Endothelial cell of umbilical vein (primary cell): ENCODE measurements around the gene FRY. TPM values are rescaled to one million over a fixed set of nuclear protein-coding genes. Genes with fewer than 3 reads are reported as not detected.

Experiments used
- BruUV-seq: library from RNA; stranded (reverse); fragments of 400-500 nt; replicated peaks from 2 replicates; lab custom pipeline; 2021; lab: Mats Ljungman, UMichigan
- CTCF ChIA-PET: fragments of 300-600, 350-600 bp; sonication (Branson Sonifier 250); formaldehyde crosslinking; loops from one replicate; lab custom pipeline; 2021; ENCODE audit warnings: antibody characterized with exemption, inconsistent platforms; lab: Charles Lee
- POLR2A ChIA-PET: fragments of 300-600, 350-600 bp; sonication (Branson Sonifier 250); formaldehyde crosslinking; loops from one replicate; lab custom pipeline; 2021; ENCODE audit warnings: antibody characterized with exemption, inconsistent platforms; lab: Charles Lee
- DNase-seq: peaks from one replicate; pipeline ENCODE4 v3.0.0-alpha.2; 2011; ENCODE audit warnings: low read depth, low spot score
- FAIRE-seq: peaks from 2 replicates; lab custom pipeline; 2011; peaks lifted over from hg19 to GRCh38; lab: Jason Lieb, UNC
- H2AFZ ChIP-seq: 2 replicates; pipeline ENCODE4 v1.6.0; 2012; ENCODE audit warnings: low read depth, low read length, control low read depth, inconsistent platforms
- H3K27ac ChIP-seq: 2 replicates; pipeline ENCODE4 v1.5.1; 2011; ENCODE audit warnings: low read depth, mild to moderate bottlenecking, control low read depth, low read length, moderate library complexity; ENCODE audit not compliant: insufficient read depth
- H3K27me3 ChIP-seq, 2 experiments: 2 replicates each; pipeline versions ENCODE4 v1.6.0 to v1.6.1; 2011; ENCODE audit warnings: low read length in 2 of 2, mixed read lengths in 1 of 2; ENCODE audit not compliant: control insufficient read depth in 2 of 2, insufficient read depth in 2 of 2
- H3K36me3 ChIP-seq, 2 experiments: 2 replicates in 1 of 2; 3 replicates in 1 of 2; pipeline ENCODE4 v1.5.1; 2011; ENCODE audit warnings: low read length in 2 of 2, mild to moderate bottlenecking in 1 of 2, moderate library complexity in 1 of 2; ENCODE audit not compliant: control insufficient read depth in 2 of 2, insufficient read depth in 2 of 2; ENCODE audit errors: extremely low read depth in 1 of 2
- H3K4me1 ChIP-seq: 3 replicates; pipeline ENCODE4 v1.5.1; 2011; ENCODE audit warnings: mild to moderate bottlenecking, low read length; ENCODE audit not compliant: control insufficient read depth, insufficient read depth; ENCODE audit errors: extremely low read depth
- H3K4me2 ChIP-seq: 2 replicates; pipeline ENCODE4 v1.6.1; 2011; ENCODE audit warnings: low read length, control low read depth, mixed read lengths; ENCODE audit not compliant: insufficient read depth
- H3K4me3 ChIP-seq, 3 experiments: fragments of 200-600 bp in 1 of 3; sonication (generic), shearing (Covaris generic) in 1 of 3; replicated peaks in 1 of 3; 2 replicates each; pipeline ENCODE4 v1.5.1; 2011 to 2016; ENCODE audit warnings: control low read depth in 3 of 3, low read length in 3 of 3, mild to moderate bottlenecking in 2 of 3, inconsistent platforms in 1 of 3, low read depth in 1 of 3, moderate library complexity in 1 of 3; ENCODE audit not compliant: insufficient read depth in 1 of 3
- H3K79me2 ChIP-seq: 2 replicates; pipeline ENCODE4 v1.6.0; 2012; ENCODE audit warnings: low read length, inconsistent platforms; ENCODE audit not compliant: control insufficient read depth, insufficient read depth
- H3K9ac ChIP-seq: replicated peaks from 2 replicates; pipeline ENCODE3; 2011; ENCODE audit warnings: low read length, control low read depth; ENCODE audit not compliant: insufficient read depth; ENCODE audit errors: extremely low read depth
- H3K9me1 ChIP-seq: replicated peaks from 3 replicates; pipeline ENCODE4 v1.6.0; 2011; ENCODE audit warnings: mild to moderate bottlenecking, low read length; ENCODE audit not compliant: control insufficient read depth, insufficient read depth; ENCODE audit errors: extremely low read depth
- H3K9me3 ChIP-seq: replicated peaks from 2 replicates; pipeline ENCODE4 v1.5.1; 2012; ENCODE audit warnings: low read length, inconsistent platforms; ENCODE audit not compliant: control insufficient read depth, insufficient read depth
- H4K20me1 ChIP-seq: replicated peaks from 2 replicates; pipeline ENCODE3; 2011; ENCODE audit warnings: mild to moderate bottlenecking, low read length; ENCODE audit not compliant: control insufficient read depth, insufficient read depth; ENCODE audit errors: extremely low read depth
- EZH2 ChIP-seq: IDR thresholded peaks from 2 replicates; pipeline ENCODE4 v1.6.1; 2012; ENCODE audit warnings: borderline replicate concordance, low read depth, mild to moderate bottlenecking, moderate library complexity, low read length, inconsistent platforms; ENCODE audit not compliant: severe bottlenecking
- FOS ChIP-seq: IDR thresholded peaks from 2 replicates; pipeline ENCODE4 v1.6.1; 2011; ENCODE audit warnings: mild to moderate bottlenecking, low read length, moderate library complexity, borderline replicate concordance; ENCODE audit not compliant: insufficient read depth
- GATA2 ChIP-seq: IDR thresholded peaks from 2 replicates; pipeline ENCODE4 v1.7.0; 2011; ENCODE audit warnings: low read depth, mild to moderate bottlenecking, moderate library complexity, mixed read lengths, low read length; ENCODE audit not compliant: insufficient read length, insufficient read depth
- JUN ChIP-seq: IDR thresholded peaks from 2 replicates; pipeline ENCODE4 v1.6.1; 2011; ENCODE audit warnings: borderline replicate concordance, low read depth; ENCODE audit not compliant: insufficient read length, insufficient read depth
- MAX ChIP-seq: IDR thresholded peaks from 2 replicates; pipeline ENCODE4 v1.6.1; 2011; ENCODE audit not compliant: insufficient read depth, insufficient read length
- MYC ChIP-seq: IDR thresholded peaks from one replicate; pipeline ENCODE4 v1.6.1; 2011; ENCODE audit warnings: mild to moderate bottlenecking, low read depth, low read length
- POLR2A ChIP-seq: IDR thresholded peaks from 2 replicates; pipeline ENCODE4 v1.6.1; 2012; ENCODE audit warnings: low read depth, mild to moderate bottlenecking, control low read depth, low read length
- POLR2AphosphoS5 ChIP-seq: IDR thresholded peaks from 2 replicates; pipeline ENCODE4 v1.6.1; 2012; ENCODE audit warnings: low read depth, mild to moderate bottlenecking, control low read depth, low read length, moderate library complexity; ENCODE audit not compliant: insufficient read depth
- dilution Hi-C: fragments of 300-500 bp; cut with MboI; formaldehyde crosslinking; loops from one replicate; pipeline ENCODE4 v1.15.0; 2019; ENCODE audit warnings: low sequenced_read_pairs; ENCODE audit not compliant: extremely low pct_ligation_motif_present
- intact Hi-C: fragments of 100-400 bp; cut with micrococcal nuclease; formaldehyde crosslinking; loops from one replicate; pipeline ENCODE4 v1.10.0; 2022
- polyA plus RNA-seq, 4 experiments: library from polyadenylated mRNA; depleted of rRNA in 3 of 4; stranded (reverse) in 3 of 4; unstranded in 1 of 4; fragments of >200 nt; gene quantifications; 2 replicates each; pipeline versions ENCODE4 v1.2.1 to v1.2.3, GENCODE V29; 2011 to 2012; ENCODE audit warnings: missing spikeins in 1 of 4
- total RNA-seq: library from RNA; stranded (reverse); gene quantifications from 2 replicates; pipeline ENCODE4 v1.2.3, GENCODE V29; 2021
- TF ChIP-seq, protein P1 (sequence below), 2 donors: IDR thresholded peaks; 1 replicate in 1 of 2; 2 replicates in 1 of 2; pipeline ENCODE4 v1.5.1; 2011; ENCODE audit warnings: low read length in 2 of 2, mild to moderate bottlenecking in 2 of 2, moderate library complexity in 2 of 2, control low read depth in 1 of 2, inconsistent platforms in 1 of 2, low read depth in 1 of 2; ENCODE audit not compliant: insufficient read depth in 1 of 2; ENCODE audit errors: extremely low read depth in 1 of 2

The FRY gene
- total and polyA plus RNA-seq, 2 donors (not counting 3 experiments of a cell fraction or from before 2014, with no cell fraction given), result 57.3 to 75.8 TPM

- no TSS peak for BruUV-seq
- Histone ChIP-seq H3K27me3 (peaks cover 0 to 10% of the 10 kb centered on the region in 2 experiments), H3K9ac (no peak overlapping the region), H3K4me2 (no peak overlapping the region), H4K20me1 (no peaks in the 10 kb centered on the region), H3K9me1 (no peaks in the 10 kb centered on the region), H3K79me2 (no peaks in the 10 kb centered on the region), H3K4me1 (no peaks in the 10 kb centered on the region), H2AFZ (no peak overlapping the region), H3K36me3 (no peaks in the 10 kb centered on the region), H3K4me3 (no peak overlapping the region), H3K27ac (no peak overlapping the region), H3K9me3 (no peaks in the 10 kb centered on the region)
- POLR2A ChIA-PET, result no interaction called here
- CTCF ChIA-PET, result interaction anchor here (1.0 to 4.3 kb wide), 4 partner anchors 9 to 564 kb away, joined by 3 to 16 read pairs (median 4); no protein-coding TSS in a partner anchor
- intact Hi-C loops, result no loop called here
- DNase-seq (no peak), FAIRE-seq (no peak)
- dilution Hi-C loops, result no loop called here
- TF ChIP-seq POLR2A (no peak), MAX (no peak), POLR2AphosphoS5 (no peak), JUN (no peak), MYC (no peak), FOS (no peak)
These were observed 14.9 kb upstream of the FRY start for GRCh38 chr13:32016631-32017030.

GRCh38 chr13:32017474-32017873 is 14.1 kb upstream of the FRY start:
- dilution Hi-C loops, result no loop called here
- no peaks in the 10 kb centered on the region for H3K9me1 ChIP-seq

More at GRCh38 chr13:32017474-32017873, 14.1 kb upstream of the FRY start:
- TF ChIP-seq FOS (no peak), POLR2A (no peak), MAX (no peak), EZH2 (no peak), JUN (no peak), POLR2AphosphoS5 (no peak), GATA2 (no peak), MYC (no peak)
- TF ChIP-seq, protein P1, sequence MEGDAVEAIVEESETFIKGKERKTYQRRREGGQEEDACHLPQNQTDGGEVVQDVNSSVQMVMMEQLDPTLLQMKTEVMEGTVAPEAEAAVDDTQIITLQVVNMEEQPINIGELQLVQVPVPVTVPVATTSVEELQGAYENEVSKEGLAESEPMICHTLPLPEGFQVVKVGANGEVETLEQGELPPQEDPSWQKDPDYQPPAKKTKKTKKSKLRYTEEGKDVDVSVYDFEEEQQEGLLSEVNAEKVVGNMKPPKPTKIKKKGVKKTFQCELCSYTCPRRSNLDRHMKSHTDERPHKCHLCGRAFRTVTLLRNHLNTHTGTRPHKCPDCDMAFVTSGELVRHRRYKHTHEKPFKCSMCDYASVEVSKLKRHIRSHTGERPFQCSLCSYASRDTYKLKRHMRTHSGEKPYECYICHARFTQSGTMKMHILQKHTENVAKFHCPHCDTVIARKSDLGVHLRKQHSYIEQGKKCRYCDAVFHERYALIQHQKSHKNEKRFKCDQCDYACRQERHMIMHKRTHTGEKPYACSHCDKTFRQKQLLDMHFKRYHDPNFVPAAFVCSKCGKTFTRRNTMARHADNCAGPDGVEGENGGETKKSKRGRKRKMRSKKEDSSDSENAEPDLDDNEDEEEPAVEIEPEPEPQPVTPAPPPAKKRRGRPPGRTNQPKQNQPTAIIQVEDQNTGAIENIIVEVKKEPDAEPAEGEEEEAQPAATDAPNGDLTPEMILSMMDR (IDR thresholded peaks at IDR 0.05; ENCODE audit: extremely low read depth in 1 of 2, insufficient read depth in 1 of 2, low read depth in 1 of 2, low read length in 2 of 2), result no peak
- ChIA-PET CTCF (interaction anchor here (1.0 to 4.3 kb wide), 3 partner anchors 10 to 564 kb away, joined by 3 to 16 read pairs (median 5); no protein-coding TSS in a partner anchor), POLR2A (no interaction called here)
- no peak for FAIRE-seq
- Histone ChIP-seq H3K79me2 (no peaks in the 10 kb centered on the region), H3K36me3 (no peaks in the 10 kb centered on the region), H3K27me3 (peaks cover 0 to 10% of the 10 kb centered on the region in 2 experiments), H3K4me3 (no peak overlapping the region), H3K27ac (no peak overlapping the region), H3K4me2 (no peak overlapping the region), H3K4me1 (no peaks in the 10 kb centered on the region), H3K9ac (no peak overlapping the region), H3K9me3 (no peaks in the 10 kb centered on the region), H4K20me1 (no peaks in the 10 kb centered on the region), H2AFZ (no peak overlapping the region)
- intact Hi-C loops, result no loop called here
- no peak for DNase-seq
- no TSS peak for BruUV-seq
